Fibroblast of skin of left biceps (primary cell): ENCODE data around the gene POLRMT.
"Not testable (repeated sequence)": the region's sequence is repeated elsewhere in the genome, so short reads cannot be mapped to it uniquely, and the experiment has no call there.

Experiments
- DNase-seq, 2 experiments: peaks; one replicate each; pipeline ENCODE4 v3.0.0-alpha.2; 2013; ENCODE audit warnings: low read depth in 2 of 2

POLRMT gene

DNA sequence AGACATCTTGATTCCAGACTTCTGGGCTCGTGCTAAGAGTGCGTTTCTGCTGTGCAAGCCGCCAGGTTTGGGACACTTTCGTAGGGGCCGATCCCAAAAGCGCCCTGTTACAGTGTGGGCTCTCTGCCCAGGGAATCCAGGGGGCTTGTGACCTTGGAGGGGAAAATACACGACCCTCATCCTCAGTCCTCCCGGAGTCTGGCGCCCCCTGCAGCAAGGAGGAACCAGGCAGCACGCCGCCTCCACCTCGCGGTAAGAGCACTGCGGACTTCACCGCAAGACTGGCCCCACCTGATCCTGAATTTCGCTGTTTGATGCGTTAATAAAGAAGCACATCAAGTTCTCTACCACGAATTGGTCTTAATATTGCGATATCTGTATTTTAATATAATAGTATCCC, 5.2 kb downstream of the POLRMT start:
- DNase-seq: no peak

- not testable (repeated sequence) for DNase-seq
These were observed 6.8 kb downstream of the POLRMT start for GRCh38 chr19:626566-626965.

- DNase-seq: no peak
These were observed 8.1 kb downstream of the POLRMT start for GRCh38 chr19:625257-625656.

DNA sequence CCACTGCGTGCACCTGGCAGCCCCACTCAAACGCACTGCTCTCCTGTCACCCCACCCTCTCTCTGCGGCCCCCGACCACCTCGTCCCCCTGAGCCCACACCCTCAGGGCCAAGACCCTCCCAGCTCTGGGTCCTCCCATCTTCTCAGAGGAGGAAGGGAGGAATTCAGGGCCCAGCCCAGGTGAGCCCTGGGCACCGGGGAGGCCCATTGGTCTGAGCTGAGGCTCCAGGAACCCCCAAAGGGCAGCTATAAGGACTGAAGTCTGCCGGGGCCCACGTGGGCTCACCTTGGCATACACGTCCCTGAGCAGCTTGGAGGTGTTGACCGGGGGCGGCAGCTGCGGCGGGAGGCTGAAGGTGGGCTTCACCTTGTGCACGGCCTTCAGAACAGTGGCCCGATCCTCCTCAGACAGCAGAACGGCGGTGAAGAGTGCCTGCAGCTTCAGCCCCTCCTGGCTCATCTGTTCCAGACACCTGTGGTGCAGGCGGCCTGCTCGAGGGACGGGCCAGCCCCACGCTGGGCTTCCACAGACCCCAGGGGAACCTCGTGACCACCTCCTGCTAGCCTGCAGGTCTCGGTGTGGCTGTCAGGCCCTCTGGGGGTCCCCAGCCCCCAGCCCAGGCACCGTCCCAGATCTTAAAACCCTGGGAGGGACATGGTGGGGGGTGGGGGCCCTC, 8.8 kb downstream of the POLRMT start:
- no peak for DNase-seq

GRCh38 chr19:623974-624373, 9.4 kb downstream of the POLRMT start:
- peak; percentile 34 to 35 for DNase-seq

- no peak for DNase-seq
These were observed 10.0 kb downstream of the POLRMT start for GRCh38 chr19:623175-623916.

DNA sequence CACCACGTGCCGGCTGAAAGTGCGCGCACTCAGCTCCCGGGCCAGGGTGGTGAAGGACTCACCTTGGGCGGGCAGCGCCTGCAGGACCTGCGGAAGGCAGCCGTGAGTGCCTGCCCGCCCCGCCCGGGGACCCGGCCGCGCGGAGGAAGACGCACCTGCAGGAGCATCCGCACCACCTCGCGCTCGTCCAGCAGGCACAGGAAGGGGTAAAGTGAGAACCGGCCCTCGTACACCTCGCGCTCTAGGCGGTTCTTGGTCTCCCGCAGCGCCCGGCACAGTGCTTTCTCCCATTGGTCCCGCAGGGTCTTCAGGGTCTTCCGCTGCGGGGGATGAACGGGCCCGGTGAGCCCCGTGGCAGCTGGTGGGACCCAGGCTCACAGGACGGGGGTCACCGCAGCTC, 10.7 kb downstream of the POLRMT start:
- no peak for DNase-seq

DNA sequence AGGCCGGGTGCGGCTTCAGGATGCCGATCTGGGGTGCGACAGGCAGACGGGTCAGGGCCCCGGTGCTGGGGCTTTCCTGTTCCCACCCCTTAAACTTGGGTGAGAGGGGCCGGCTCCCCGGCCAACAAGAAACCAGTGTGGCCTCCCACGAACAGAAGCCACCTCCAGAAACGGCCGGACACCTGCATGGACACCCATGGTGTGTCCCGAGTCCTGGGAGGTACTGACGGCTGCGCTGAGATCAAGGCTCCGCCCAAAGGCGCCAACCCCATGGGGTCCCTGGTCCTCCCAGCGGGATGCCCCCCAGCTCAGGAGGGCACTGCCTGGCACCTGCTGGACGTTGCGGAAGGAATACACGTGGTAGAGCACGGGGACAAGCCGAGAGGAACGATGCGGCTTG, 11.5 kb downstream of the POLRMT start:
- no peak for DNase-seq

DNA sequence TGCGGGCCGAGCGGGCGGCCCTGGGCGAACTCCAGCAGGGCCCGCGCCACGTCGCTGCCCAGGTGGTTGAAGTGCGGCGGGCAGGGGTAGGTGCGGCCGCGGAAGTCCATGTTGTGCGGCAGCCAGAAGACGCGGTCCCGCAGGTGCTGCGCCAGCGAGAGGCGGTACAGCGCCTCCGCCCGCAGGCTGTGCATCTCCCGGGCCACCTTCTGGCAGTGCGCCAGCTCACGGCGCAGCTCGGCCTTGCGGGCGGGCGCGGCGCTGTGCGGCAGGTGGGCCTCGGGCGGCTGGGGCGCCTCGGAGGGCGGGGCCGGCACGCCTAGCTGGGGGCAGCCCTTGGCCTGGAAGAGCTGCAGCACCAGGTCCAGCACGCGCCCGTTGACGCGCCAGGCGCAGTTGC, 12.1 kb downstream of the POLRMT start:
- DNase-seq: not testable (repeated sequence)

DNA sequence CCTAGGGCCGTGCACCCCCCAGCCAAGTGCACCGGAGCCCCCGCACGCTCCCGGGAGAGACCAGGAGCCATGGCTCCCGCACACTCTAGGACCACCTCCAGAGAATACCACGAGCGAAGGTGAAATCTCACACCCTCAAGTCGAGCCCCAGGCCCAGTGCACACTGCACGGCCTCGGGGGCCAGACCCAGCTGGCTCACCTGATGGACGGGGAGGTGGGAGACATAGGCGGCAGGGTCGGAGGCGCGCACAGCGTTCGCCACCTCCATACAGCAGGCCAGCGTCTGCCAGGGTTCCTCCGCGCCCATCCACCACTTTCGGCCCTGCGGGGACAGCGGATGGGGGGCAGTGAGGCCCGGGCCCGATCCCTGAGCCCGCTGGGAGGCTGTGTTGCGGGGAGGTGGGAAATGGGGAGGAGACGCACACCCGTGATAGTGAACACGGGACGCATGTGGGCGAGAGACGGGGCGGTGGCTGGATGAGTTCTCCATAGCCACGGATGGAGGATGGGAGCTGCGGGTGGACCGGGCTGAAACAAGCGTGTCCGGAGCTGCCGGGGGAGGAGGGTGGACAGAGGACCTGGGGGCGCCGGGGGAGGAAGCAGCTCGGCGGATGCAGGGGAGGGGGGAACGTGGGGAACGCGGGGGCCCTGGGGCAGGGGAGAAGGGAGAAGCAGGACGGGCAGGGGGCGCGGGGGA, 13.0 kb downstream of the POLRMT start:
- DNase-seq: no peak

- DNase-seq: no peak
These were observed 13.9 kb downstream of the POLRMT start for GRCh38 chr19:619286-620002.

DNA sequence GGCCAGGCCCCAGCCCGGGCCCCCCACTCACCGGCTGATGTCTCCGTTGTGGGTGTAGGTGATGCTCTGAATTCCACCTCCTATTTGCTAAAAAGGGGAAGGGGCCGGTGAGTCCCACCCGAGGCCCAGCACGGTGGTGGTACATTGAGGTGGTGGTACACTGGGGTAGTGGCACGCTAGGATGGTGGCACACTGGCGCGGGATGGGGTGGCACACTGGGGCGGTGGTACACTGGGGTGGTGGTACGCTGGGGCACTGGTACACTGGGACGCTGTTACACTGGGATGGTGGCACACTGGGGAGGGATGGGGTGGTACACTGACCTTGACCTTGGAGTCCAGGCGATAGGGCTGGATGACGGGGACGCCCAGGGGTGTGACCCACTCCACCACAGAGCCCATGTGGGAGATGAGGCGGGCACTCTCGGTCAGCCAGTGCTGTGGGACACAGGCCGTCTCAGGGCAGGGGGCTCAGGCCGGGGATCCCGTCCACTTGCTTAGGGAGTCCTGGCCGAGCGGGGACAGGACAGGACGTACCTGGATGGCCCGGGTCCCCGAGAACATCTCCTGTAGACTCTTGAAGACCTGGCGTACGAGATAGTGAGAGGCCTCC, 14.6 kb downstream of the POLRMT start:
- no peak for DNase-seq

DNA sequence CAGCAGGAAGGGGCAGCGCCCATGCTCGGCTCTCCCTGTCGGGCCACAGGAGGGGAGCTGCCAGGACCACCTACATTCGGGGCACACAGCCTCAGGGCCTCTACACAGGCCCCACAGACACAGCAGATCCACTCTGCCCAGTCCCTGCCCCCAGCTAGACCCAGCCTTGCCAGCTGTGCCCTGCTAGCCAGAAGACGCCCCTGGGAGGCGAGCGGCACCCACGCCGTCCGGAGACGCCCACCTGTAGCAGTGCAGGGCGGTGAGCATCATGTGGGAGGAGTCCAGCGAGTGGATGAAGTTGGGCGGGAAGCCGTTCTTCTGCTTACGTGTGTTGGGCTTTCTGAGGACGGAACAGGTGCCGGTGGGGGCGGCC, 15.1 kb downstream of the POLRMT start:
- no peak for DNase-seq

DNA sequence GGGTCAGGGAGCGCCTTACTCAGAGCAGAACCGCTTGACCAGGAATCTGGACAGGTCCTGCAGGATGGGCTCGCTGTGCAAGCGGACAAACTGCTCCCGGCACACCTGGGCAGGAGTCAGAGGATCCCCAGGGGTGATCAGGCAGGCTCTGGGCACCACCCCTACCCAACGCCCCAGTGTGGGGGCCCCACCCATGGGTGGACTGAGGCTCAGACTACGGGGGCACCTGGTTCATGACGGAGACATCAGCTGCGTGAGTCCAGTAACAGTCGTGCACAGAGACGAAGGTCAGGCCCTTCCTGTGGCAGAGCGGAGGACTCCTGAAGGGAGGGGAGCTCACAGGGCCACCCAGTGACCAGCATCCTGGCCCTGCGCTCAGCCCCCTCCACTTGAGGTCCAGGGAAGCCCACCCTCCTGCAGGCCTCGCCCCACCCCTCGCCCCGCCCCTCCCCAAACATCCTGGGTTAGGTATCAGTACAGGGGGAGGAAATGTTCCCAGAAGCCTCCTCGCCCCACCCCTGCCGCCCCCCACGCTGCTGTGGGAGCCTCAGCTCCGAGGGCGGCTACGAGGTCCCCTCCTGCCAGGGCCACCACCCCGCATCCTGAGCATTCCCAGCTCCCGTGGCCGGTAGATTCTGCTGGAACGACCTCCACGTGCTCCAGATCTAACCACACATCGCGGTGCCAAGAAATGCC, 15.6 kb downstream of the POLRMT start:
- no peak for DNase-seq

DNA sequence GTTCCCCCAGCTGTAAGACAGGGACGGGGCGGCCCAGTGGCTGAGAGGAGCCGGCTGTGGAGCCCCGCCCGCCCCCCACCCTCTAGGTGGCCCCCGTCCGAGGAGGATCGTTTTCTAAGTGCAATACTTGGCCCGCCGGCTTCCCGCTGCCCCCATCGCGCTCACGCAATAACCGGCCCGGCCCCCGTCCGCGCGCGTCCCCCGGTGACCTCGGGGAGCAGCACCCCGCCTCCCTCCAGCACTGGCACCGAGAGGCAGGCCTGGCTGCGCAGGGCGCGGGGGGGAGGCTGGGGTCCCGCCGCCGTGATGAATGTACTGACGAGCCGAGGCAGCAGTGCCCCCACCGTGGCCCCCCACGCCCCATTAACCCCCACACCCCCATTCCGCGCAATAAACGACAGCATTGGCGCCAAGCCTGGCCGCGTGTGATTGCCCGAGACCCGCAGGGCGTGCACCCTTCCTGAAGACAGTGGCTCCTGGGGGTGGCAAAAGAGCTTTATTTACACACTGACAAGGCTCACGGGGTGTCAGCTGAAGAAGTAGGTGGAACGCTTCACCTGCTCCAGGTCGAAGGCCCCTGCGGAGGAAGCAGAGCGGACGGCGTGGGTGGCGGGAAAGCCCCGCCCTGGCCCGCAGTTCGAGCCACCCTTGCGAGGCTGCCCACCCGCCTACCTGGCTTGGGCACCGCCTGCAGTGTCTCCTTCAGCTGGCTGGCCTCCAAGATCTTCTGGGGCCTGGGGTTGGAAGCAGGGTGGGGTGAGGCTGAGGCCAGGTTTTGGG, 16.4 kb downstream of the POLRMT start:
- DNase-seq: no peak

DNA sequence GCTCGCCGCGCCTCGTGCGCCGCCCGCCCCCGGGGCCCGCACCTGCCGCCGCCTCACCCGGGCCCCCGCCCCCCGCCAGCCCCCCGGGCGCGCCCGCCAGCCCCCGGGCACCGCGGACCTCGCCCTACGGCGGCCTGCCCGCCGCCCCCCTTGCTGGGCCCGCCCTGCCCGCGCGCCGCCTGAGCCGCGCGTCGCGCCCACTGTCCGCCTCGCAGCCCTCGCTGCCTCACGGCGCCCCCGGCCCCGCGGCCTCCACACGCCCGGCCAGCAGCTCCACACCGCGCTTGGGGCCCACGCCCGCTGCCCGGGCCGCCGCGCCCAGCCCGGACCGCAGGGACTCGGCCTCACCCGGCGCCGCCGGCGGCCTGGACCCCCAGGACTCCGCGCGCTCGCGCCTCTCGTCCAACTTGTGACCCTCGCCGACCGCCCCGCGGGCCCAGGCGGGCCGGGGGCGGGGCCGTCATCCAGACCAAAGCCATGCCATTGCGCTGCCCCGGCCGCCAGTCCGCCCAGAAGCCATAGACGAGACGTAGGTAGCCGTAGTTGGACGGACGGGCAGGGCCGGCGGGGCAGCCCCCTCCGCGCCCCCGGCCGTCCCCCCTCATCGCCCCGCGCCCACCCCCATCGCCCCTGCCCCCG, 17.2 kb downstream of the POLRMT start:
- DNase-seq: no peak

GRCh38 chr19:615619-616018, 17.7 kb downstream of the POLRMT start:
- no peak for DNase-seq

GRCh38 chr19:613732-614567, 19.4 kb downstream of the POLRMT start:
- DNase-seq: no peak

DNA sequence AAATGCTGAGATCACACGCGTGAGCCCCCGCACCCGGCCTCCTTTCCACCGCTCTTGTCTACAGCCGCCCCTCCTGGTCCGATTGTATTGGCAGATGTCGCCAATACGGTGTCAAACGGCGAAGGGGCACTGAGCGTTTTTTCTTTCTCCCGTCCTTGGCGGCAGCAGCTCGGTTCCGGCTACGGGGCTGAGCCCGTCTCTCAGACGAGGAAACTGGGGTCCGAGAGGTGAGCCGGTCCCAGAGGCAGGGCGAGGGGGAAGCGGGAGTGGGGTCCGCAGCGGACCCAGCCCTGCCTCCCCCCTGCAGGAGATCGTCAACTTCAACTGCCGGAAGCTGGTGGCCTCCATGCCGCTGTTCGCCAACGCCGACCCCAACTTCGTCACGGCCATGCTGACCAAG, 20.4 kb downstream of the POLRMT start:
- no peak for DNase-seq
